HG02678 (cell line): ENCODE results near the gene SFPQ.
"Not testable (repeated sequence)": the region's sequence is repeated elsewhere in the genome, so short reads cannot be mapped to it uniquely, and the experiment has no call there.

ENCODE experiments used
- ATAC-seq: cut with Tn5 transposase; IDR thresholded peaks from one replicate; pipeline ENCODE4 v1.9.1; 2021; ENCODE audit warnings: mild to moderate bottlenecking, moderate library complexity; ENCODE audit not compliant: unreplicated experiment

SFPQ gene, protein sequence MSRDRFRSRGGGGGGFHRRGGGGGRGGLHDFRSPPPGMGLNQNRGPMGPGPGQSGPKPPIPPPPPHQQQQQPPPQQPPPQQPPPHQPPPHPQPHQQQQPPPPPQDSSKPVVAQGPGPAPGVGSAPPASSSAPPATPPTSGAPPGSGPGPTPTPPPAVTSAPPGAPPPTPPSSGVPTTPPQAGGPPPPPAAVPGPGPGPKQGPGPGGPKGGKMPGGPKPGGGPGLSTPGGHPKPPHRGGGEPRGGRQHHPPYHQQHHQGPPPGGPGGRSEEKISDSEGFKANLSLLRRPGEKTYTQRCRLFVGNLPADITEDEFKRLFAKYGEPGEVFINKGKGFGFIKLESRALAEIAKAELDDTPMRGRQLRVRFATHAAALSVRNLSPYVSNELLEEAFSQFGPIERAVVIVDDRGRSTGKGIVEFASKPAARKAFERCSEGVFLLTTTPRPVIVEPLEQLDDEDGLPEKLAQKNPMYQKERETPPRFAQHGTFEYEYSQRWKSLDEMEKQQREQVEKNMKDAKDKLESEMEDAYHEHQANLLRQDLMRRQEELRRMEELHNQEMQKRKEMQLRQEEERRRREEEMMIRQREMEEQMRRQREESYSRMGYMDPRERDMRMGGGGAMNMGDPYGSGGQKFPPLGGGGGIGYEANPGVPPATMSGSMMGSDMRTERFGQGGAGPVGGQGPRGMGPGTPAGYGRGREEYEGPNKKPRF

GRCh38 chr1:35192853-35193664, at the start of gene SFPQ:
Gene SFPQ, minus strand, starts transcription at chr1:35193145. Its CDS starts 96 bp downstream, at chr1:35193049.
- ATAC-seq: peak; percentile 91

DNA sequence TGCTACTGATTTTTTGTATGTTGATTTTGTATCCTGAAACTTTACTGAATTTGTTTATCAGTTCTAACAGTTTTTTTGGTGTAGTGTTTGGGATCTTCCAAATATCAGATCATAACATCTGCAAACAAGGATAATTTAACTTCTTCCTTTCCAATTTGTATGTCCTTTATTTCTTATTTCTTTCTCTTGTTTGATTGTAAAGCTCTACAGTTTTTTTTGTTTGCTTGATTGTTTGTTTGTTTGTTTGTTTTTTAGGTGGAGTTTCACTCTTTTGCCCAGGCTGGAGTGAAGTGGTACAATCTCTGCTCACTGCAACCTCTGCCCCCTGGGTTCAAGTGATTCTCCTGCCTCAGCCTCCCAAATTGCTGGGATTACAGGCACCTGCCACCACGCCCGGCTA, 43.8 kb upstream of the SFPQ start:
- not testable (repeated sequence) for ATAC-seq

DNA sequence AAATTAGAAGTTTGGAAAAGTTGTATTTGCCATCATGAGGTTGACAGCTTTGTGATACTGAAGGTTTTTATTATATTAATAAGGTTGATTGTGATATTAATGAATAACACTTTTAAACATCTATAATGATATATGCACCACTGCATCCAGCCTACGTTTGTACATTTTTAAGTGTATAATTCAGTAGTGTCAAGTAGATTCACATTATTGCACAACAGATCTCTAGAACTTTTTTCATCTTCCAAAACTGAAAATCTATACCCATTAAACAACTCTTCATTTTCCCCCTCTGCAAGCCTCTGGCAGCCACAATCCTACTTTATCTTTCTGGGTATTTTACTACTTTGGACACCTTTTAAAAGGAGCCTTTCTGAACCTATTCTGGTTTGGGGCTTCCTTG, 38.3 kb upstream of the SFPQ start:
- ATAC-seq: no peak

GRCh38 chr1:35229587-35230360, 36.8 kb upstream of the SFPQ start:
- ATAC-seq: no peak

DNA sequence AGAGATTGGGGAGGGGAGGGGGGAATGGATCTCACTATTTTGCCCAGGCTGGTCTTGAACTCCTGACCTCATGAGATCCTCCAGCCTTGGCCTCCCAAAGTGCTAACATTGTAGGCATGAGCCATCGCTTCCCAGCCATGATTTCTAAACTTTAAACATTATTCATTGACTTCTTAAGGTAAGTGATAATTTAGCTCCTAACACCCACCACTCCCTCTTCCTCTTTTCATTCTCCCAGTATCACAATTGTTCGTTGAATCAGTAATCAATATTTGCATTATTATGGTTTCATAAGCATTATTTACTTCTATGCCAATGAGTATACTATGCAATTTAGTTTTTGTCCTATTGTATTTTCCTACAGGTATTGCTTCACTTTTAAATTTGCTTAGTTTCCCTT, 33.6 kb upstream of the SFPQ start:
- ATAC-seq: no peak

GRCh38 chr1:35223084-35223630, 30.2 kb upstream of the SFPQ start:
- ATAC-seq: no peak

GRCh38 chr1:35222322-35223083, 29.6 kb upstream of the SFPQ start:
- ATAC-seq: no peak

- no peak for ATAC-seq
Measured at GRCh38 chr1:35220976-35221375, 28.0 kb upstream of the SFPQ start.

- ATAC-seq: no peak
Measured at GRCh38 chr1:35215346-35215745, 22.4 kb upstream of the SFPQ start.

GRCh38 chr1:35211120-35211414, 18.1 kb upstream of the SFPQ start:
- no peak for ATAC-seq

DNA sequence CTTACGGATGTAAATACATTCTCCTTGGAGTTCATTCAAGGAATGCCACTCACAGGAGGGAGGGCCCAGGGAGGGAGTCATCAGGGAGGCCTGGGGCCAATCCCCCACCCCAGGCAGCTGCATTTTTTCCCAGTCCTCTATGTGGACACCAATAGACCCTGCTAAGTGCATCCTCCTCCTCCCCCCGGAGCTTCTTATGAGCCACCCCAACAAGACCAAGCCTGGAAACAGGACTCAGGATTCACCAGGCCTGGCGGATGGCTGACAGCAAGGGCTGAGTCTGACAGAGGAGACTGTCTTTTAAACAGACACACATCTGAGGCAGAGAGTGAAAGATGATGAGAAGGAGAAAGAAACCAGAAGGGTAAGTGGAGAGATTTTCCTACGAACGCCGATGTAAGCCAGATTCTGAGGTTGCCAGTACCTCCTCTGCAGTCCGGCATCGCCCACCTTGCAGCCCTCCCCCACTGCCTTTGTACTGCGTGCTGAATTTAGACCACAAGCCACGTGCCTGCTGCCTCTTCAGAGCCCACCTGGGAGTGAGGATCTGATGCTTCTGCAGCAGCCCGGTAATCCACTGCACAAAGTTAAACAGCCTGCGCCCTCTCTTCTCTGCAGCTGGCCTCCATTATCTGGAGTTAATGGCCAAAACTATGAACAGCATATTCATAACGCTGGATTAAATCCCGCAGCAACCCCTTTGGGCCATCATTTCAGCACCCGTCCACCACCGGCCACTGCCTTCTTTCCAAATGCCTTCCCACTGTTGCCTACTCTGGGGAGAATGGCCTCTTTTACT, 17.6 kb upstream of the SFPQ start:
- ATAC-seq: no peak

GRCh38 chr1:35203295-35203694, 10.3 kb upstream of the SFPQ start:
- no peak for ATAC-seq

DNA sequence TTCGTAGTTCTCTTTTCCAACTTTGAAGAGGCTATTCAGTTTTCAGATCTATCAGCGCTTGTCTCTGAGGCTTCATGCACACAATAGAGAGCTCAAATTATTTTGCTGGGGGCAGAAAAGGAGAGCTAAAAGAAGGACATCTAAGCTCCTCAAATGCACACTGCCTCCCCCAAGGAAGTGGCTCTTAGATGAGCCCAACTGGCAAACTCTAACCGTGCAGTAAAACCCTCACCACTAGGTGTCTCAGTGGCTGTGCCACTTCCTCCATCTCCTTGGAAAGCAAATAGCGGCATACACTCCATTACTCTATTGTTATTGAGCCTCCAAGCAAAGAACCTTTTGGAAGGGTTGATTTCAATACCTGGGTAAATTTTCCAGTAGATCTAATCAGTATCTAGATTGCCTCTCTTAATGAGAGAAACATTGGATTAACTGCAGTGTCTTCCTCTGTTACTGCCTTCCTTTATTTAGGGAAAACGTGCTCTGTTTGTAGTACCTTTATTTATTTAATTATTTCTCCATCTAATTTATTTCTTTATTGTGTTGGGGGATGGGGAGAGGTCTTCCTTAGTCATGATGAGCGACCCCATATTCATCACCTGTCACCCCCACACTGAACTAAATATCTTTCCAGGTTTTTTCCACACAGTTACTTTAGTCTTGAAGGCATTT, 9.2 kb upstream of the SFPQ start:
- ATAC-seq: peak; percentile 76

GRCh38 chr1:35201631-35202030, 8.7 kb upstream of the SFPQ start:
- ATAC-seq: no peak

DNA sequence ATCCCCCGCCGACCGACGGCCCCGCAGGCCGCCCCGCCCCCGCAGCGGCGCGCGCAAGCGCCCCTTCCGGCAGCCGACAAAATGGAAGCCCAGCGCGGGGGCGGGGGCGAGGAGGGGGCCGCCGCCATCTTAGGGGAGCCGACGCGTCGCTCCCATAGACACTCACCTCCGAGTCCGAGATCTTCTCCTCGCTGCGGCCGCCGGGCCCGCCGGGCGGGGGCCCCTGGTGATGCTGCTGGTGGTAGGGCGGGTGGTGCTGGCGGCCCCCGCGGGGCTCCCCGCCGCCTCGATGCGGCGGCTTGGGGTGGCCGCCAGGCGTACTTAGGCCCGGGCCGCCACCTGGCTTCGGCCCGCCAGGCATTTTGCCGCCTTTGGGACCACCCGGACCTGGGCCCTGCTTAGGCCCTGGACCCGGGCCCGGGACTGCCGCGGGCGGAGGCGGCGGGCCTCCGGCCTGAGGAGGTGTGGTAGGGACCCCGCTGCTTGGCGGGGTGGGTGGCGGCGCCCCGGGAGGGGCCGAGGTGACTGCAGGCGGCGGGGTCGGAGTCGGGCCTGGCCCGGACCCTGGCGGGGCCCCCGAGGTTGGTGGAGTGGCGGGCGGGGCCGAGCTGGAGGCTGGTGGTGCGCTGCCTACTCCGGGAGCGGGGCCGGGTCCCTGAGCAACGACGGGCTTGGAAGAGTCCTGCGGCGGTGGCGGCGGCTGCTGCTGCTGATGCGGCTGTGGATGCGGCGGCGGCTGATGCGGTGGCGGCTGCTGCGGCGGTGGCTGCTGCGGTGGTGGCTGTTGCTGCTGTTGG, 691 bp downstream of the SFPQ start:
- peak; percentile 40 for ATAC-seq

- ATAC-seq: no peak
Measured at GRCh38 chr1:35191429-35192055, 1.4 kb downstream of the SFPQ start.

DNA sequence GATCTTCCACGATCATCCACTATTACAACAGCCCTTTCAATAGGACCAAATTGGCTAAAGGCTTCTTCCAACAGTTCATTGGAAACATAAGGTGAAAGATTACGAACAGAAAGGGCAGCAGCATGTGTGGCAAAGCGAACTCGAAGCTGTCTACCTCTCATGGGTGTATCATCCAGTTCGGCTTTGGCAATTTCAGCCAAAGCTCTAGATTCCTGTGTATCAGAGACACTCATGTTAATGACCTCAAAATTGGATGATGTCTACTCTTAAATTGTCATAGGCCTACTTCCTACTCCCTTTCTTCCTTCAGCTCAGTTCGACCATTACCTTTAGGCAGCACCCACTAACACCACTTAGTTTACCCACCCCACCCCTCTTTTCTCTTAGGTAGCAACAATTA, 2.2 kb downstream of the SFPQ start:
- no peak for ATAC-seq
